GM19438 (cell line): ENCODE data around the gene HPS5.

ENCODE experiments used
- ATAC-seq: cut with Tn5 transposase; IDR thresholded peaks from one replicate; pipeline ENCODE4 v1.9.1; 2021; ENCODE audit warnings: low read depth; ENCODE audit not compliant: unreplicated experiment

The HPS5 gene

GRCh38 chr11:18243783-18244362 lies 78.1 kb downstream of the HPS5 start:
- ATAC-seq = no peak

- no peak for ATAC-seq
These were observed 82.3 kb downstream of the HPS5 start for GRCh38 chr11:18239655-18240054.

GRCh38 chr11:18236664-18237356 lies 85.1 kb downstream of the HPS5 start, which contains the start of gene SAA4:
SAA4 (minus strand) TSS chr11:18236802; CDS start chr11:18235926, 876 bp downstream.
- ATAC-seq = no peak

GRCh38 chr11:18235394-18236334 lies 86.3 kb downstream of the HPS5 start:
- no peak for ATAC-seq

- ATAC-seq = no peak
These were observed 88.0 kb downstream of the HPS5 start for GRCh38 chr11:18233912-18234311.

GRCh38 chr11:18230859-18231258 lies 91.1 kb downstream of the HPS5 start:
- ATAC-seq = no peak

GRCh38 chr11:18229501-18229900 lies 92.4 kb downstream of the HPS5 start:
- ATAC-seq = peak; percentile 96
